VCaP (cell line): ENCODE measurements around the gene SLX4IP.

Experiments used
- H3K27ac ChIP-seq: fragments of 450-650 bp; 2 replicates; pipeline ENCODE4 v1.5.1; 2017
- CTCF ChIP-seq: fragments of 450-650 bp; conservative IDR thresholded peaks from 2 replicates; pipeline ENCODE4 v1.5.1; 2017; ENCODE audit warnings: mild to moderate bottlenecking, moderate library complexity

SLX4IP gene

DNA sequence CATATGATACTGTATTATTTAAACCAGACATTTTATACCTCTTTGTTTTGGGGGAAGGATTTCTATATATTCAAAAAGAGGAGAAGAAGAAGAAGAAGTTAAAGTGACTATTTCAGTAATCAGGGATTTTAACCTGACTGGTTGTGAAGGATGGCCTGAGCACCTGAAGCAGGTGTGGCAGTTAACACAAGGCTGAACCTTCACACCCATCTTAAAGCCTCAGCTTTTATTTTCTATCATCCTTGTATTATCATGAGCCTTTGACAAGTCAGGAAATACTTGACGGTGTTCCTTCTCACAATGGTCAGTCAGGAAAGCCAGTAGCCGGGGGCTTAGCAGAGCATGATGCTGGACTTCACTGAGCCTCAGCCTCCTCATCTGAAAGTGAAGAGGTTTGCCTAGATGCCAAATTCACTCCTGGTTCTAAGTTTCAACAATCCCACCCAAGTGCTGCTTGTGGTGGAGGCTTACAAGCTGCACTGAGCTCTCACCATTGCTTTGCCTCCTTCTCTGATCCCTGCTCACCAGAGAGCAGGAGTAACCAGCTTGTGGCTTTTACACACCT lies 121.5 kb downstream of the SLX4IP start:
- no peak for TF ChIP-seq CTCF

GRCh38 chr20:10557685-10558084 lies 122.6 kb downstream of the SLX4IP start:
- TF ChIP-seq CTCF: no peak
- no peak overlapping the region for H3K27ac ChIP-seq

More for the DNA sequence above, 121.5 kb downstream of the SLX4IP start:
- no peak overlapping the region for H3K27ac ChIP-seq

GRCh38 chr20:10558635-10559187 lies 123.6 kb downstream of the SLX4IP start:
- no peak for TF ChIP-seq CTCF
- H3K27ac ChIP-seq: peak overlapping the region; percentile 48

- peak overlapping the region; percentile 48 for H3K27ac ChIP-seq
- no peak for TF ChIP-seq CTCF
These were observed 124.2 kb downstream of the SLX4IP start for GRCh38 chr20:10559266-10559665.

DNA sequence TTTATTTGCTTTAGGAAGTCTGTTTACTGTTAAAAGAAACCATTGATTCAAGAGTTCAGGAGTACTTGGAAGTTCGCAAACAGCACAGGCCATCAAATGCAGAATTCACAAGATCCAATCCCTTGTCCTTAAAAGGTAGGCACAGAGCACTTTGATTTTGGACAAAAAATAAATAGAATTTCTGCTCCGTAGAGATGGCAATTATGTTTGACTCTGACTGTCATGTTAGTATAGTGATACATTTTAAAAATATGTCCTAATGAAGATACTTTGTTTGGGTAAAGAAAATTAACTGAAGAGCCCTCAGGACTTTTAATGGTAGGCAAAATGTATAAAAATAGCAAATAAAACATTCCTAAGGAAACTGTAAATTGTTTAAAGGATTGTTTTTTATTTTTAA lies 125.6 kb downstream of the SLX4IP start:
- TF ChIP-seq CTCF: no peak

DNA sequence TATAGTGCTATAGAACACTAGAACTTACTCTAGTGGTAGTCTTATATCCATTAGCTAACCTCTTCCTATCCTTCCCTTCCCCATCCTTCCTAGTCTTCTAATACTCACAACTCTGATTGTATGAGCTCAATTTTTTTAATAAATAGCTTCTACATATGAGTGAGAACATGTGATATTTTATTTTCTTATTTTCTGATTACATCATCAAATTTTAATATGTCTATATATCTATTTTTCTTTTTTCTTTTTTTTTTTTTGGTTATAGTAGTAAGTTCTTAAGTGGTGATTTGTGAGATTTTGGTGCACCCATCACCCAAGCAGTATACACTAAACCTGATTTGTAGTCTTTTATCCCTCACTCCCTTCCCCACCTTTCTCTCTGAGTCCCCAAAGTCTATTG lies 126.2 kb downstream of the SLX4IP start:
- TF ChIP-seq CTCF: no peak
- H3K27ac ChIP-seq: no peak overlapping the region

More for the DNA sequence above, 125.6 kb downstream of the SLX4IP start:
- H3K27ac ChIP-seq: no peak overlapping the region

DNA sequence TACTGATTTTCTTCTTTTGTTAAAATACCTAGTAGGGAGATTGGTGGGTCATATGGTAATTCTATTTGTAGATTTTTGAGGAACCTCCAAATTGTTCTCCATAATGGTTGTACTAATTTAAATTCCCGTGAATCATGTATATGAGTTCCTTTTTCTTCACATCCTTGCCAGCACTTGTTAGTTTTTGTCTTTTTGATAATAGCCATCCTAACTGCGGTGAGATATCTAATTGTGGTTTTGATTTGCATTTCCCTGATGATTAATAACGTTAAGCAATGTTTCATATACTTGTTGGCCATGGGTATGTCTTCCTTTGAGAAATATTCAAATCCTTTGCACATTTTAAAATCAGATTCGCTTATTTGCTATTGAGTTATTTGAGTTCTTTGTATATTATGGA lies 127.8 kb downstream of the SLX4IP start:
- TF ChIP-seq CTCF: no peak
- H3K27ac ChIP-seq: no peak overlapping the region
